ENCODE results near the gene EDNRB. TPM values are rescaled to one million over a fixed set of nuclear protein-coding genes. Genes with fewer than 3 reads are reported as not detected.

Gene EDNRB
- total and polyA plus RNA-seq, 2 of the 8 experiments (the other 6 are each of a cell fraction or from before 2014, with no cell fraction given), result 15.8 to 73.2 TPM

- TF ChIP-seq RFX5 (IDR thresholded peaks at IDR 0.05; ENCODE audit: borderline replicate concordance, low read depth, low read length) (no peak), JUND (IDR thresholded peaks at IDR 0.05; ENCODE audit: low read length) (no peak)
Observed at GRCh38 chr13:77930430-77930829, 11.8 kb upstream of the EDNRB start (continued).

Data from H1 (cell line).